Measurements from ENCODE around the gene OTOG.

Gene OTOG

DNA sequence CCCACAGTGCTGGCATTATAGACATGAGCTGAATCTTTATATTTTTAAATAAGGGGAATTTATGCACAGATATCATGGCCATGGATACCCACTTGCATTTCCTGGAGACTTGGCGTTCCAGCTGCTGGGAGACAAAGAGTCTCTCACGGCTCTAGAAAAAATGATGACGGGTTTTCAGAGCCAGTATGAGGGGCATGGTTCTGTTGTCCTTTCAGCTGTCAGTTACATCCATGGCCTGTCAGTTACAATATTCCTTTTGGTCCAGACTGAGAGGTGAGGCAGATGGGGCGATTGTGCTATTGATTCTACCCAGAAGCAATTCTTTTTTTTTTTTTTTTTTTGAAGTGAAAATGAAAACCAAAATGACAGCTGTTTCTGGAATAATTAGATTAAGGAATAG, 32.6 kb upstream of the OTOG start:
- Mint-ChIP-seq H3K27ac (no peak overlapping the region), H3K27me3 (no peaks in the 10 kb centered on the region), H3K4me1 (no peaks in the 10 kb centered on the region), H3K9me3 (no peaks in the 10 kb centered on the region), H3K4me3 (no peak overlapping the region), H3K36me3 (no peaks in the 10 kb centered on the region)

DNA sequence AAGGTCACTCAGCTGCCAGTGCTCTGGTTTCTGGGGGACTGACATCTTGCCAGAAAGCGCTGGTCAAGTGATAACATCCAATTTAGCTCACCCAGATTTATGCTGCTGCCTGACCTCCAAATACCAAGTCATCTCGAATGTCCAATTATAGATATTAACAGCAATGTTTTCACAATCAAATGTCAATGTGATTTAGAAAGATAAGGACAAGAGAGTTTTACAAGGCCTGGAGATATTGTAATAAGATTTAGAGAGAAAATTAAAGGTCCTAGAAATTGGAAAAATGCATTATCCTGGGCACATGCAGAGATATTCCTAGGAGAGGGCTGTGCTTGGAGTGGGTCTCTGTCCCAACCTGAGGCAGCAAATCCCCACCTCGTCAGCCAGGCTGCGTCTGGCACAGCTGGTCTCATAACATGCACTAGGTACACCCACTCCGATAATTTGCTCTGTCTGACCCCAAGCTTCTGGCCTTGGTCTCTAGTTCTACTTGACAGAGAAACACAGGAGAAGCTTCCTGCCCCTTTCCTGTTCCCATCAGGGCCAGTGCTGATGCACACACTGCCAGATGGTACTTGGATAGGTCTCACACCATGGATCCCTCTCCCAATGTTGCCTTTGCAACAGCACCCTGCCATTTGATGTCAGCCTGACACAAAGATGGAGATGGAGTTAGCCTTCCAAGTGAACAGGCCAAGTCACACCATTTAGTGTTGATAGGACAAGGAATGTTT, 31.4 kb upstream of the OTOG start:
- H3K9me3 Mint-ChIP-seq = no peaks in the 10 kb centered on the region
- H3K27ac Mint-ChIP-seq = no peak overlapping the region
- H3K36me3 Mint-ChIP-seq = no peaks in the 10 kb centered on the region
- H3K4me3 Mint-ChIP-seq = no peak overlapping the region
- H3K27me3 Mint-ChIP-seq = no peaks in the 10 kb centered on the region
- H3K4me1 Mint-ChIP-seq = no peaks in the 10 kb centered on the region

DNA sequence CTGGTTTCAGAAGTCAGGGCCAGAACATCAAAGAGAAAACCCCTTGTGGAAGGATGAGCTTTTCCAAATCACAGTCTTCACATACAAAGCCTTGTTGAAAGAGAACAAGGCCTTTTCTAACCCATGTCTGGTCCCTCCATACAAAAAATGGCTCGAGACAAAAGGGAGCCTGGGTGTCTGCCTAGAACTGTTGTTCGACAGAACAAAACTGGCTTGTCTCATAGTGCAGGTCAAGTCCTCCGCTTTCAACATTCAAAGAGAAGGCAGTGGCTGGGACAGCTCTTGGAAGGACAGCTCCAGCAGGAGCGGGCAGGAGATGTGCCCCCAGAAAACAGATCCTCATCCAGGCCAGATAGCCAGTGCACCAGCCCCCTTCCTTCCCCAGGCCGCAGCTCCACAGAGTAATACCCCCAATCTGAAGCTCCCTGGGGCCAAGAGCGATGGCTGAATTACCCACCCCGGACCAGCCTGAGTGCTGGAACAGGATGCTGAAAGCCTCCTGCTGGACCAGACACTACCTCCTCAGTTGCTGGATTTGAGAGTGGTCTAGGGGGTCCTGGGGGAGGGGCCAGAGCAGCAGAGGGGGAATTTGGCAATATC, 30.4 kb upstream of the OTOG start:
- H3K9me3 Mint-ChIP-seq = no peaks in the 10 kb centered on the region
- H3K4me3 Mint-ChIP-seq = no peak overlapping the region
- no peaks in the 10 kb centered on the region for H3K36me3 Mint-ChIP-seq
- H3K27me3 Mint-ChIP-seq = no peaks in the 10 kb centered on the region
- H3K4me1 Mint-ChIP-seq = no peaks in the 10 kb centered on the region
- H3K27ac Mint-ChIP-seq = no peak overlapping the region

DNA sequence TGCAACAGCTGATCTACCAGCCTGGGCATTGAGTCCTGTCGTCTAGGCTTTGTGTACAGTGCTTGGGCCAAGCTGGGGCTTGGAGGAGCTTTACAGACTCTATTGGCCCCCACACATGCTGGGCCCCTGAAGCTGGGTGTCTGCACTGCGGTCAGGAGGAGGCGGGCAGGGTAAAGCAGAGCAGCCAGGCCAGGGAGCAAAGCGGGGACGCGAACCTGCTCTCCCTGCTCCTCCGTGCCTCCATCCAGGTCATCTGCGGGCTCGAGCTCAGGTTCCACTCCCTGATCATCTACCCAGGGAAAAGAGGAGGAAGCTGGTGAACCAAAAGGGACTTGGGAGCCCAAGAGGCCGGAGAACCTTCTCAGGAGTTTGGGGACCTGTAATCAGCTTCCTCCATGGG, 29.9 kb upstream of the OTOG start:
- Mint-ChIP-seq H3K4me1 (no peaks in the 10 kb centered on the region), H3K36me3 (no peaks in the 10 kb centered on the region), H3K4me3 (no peak overlapping the region), H3K27ac (no peak overlapping the region), H3K27me3 (no peaks in the 10 kb centered on the region), H3K9me3 (no peaks in the 10 kb centered on the region)

DNA sequence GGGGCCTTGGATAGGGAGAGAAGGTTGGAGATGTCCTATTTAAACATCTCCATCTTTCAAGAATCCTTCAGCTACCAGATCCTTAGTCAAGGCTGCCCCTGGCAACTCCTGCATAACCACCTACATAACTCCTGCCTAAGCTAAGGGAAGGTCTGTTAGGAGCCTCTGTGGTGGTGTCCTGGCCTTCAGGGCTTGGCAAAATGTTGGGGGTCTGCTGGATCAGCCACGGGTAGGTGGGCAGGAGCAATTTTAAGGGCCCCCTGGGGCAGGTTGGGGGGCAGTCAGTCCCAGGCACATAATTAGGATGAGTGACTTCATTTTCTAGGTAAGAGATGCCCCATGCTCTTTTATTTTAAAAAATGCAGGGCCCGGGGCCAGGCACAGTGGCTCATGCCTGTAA, 28.7 kb upstream of the OTOG start:
- no peaks in the 10 kb centered on the region for H3K4me1 Mint-ChIP-seq
- no peaks in the 10 kb centered on the region for H3K27me3 Mint-ChIP-seq
- no peak overlapping the region for H3K4me3 Mint-ChIP-seq
- H3K9me3 Mint-ChIP-seq = no peaks in the 10 kb centered on the region
- H3K27ac Mint-ChIP-seq = no peak overlapping the region
- no peaks in the 10 kb centered on the region for H3K36me3 Mint-ChIP-seq

DNA sequence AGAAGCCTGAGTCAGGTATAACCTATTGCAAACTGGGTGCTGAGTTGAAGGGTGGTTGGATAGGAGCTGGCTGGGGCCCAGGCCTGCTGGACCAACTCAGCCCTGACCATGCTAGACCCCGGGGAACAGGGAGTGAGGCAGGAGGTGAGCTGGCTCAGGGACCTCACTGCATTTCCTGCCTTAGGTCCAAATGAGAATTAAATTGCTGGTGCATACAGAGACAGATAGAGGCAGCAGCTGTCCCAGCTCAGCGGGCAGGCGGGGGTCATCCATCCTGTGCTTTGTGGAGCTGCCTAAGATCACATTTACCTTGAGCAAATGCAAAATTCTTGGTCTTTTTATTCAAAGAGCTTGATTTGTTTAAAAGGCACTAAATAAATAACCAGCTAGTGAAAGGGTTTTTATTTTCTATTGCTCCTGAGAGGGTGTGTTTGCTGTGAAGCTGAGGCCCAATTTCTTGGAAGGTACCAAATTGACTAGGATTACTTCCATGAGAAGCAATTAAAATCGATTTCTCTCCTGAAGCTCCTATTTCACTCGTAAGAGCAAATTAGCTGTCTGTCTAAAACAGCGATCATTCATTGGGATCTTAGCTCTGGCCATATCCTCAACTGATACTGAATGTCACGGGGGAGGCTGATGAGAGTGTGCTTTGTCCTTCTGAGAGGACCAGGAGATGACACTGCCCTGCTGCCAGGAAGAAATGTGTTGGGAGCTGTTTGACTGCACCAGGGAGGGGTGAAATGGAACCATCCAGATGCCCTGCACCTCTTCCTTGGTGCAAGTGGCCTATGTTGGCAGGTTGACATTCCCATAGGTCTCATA, 27.8 kb upstream of the OTOG start:
- H3K27ac Mint-ChIP-seq = no peak overlapping the region
- no peaks in the 10 kb centered on the region for H3K27me3 Mint-ChIP-seq
- no peaks in the 10 kb centered on the region for H3K36me3 Mint-ChIP-seq
- H3K4me1 Mint-ChIP-seq = no peaks in the 10 kb centered on the region
- no peaks in the 10 kb centered on the region for H3K9me3 Mint-ChIP-seq
- H3K4me3 Mint-ChIP-seq = no peak overlapping the region

DNA sequence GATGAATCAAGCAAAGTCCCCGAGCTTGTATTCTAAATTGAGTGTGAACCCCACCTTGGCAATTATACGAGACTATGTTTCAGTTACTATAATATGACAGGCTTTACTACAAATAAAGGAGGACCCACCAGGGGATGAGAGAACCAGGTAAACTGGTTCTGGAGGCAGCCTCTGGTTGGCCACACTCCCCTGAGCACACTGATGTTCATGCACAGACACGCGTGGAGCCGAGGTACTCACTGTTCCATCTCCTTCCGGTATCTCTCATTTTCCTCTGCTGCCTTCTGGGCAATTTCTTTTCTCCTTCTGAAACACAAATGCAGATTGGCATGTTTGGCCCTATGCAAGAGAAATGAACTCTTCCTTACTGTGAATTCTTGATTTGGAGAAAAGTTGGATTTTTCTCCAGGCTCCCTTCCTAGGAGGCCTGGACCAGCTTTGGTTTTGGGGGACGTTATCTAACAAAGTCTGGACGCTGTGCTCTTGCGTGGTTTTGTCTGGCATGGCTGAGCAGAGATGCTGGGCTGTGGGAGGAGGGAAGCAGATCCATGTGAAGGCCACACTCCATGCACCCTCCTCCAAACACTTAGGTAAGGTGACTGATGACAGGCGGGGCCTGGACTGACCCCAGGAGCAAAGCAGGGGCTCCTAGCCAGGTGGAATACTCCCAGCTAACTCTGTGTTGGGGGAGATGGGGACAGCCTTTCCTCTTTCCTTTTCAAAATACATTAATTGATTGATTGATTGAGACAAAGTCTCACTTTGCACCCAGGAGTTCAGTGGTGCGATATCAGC, 25.8 kb upstream of the OTOG start:
- Mint-ChIP-seq H3K4me3 (no peak overlapping the region), H3K9me3 (no peaks in the 10 kb centered on the region), H3K27me3 (no peaks in the 10 kb centered on the region), H3K4me1 (no peaks in the 10 kb centered on the region), H3K27ac (no peak overlapping the region), H3K36me3 (no peaks in the 10 kb centered on the region)

DNA sequence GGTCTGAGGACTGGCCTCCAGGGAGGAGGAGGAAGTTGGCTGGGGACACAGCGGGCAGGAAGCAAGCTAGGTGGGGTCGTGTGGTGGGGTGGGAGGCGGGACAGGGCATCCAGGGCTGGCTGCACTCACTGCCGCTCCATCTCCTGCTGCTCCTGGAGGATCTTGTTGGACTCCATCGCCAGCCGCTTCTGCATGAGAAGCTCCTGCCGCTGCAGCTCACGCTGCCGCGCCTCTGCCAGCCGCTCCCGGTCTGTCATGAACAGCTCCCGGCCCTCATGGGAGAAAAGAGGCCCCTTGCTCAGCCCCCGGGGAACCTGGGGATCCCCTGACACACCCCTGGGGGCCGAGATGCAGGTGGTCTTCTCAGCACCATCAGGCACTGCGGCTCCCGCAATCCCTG, 24.4 kb upstream of the OTOG start:
- H3K4me1 Mint-ChIP-seq = no peaks in the 10 kb centered on the region
- no peaks in the 10 kb centered on the region for H3K36me3 Mint-ChIP-seq
- no peaks in the 10 kb centered on the region for H3K27me3 Mint-ChIP-seq
- H3K9me3 Mint-ChIP-seq = no peaks in the 10 kb centered on the region
- no peak overlapping the region for H3K27ac Mint-ChIP-seq
- no peak overlapping the region for H3K4me3 Mint-ChIP-seq

DNA sequence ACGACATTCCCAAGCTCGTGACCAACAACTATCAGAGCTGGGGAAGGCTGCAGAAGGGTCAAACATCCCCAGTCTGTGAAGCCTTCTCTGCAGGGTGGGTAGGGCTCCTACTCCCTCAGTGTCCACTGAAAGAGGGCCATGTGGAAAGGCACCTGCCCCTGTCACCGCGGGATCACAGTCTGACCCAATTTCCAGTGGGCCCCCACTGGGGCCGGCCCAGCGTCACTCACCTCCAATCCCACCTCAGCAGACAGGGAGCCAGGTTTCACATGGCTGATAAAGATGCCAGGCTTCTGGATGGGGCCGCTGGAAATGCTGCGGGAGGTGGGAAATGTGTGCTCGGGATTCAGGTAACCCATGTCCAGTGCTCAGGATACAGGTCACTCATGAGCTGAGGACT, 22.8 kb upstream of the OTOG start:
- Mint-ChIP-seq H3K27ac (no peak overlapping the region), H3K9me3 (no peaks in the 10 kb centered on the region), H3K36me3 (no peaks in the 10 kb centered on the region), H3K4me1 (no peaks in the 10 kb centered on the region), H3K27me3 (no peaks in the 10 kb centered on the region), H3K4me3 (no peak overlapping the region)

DNA sequence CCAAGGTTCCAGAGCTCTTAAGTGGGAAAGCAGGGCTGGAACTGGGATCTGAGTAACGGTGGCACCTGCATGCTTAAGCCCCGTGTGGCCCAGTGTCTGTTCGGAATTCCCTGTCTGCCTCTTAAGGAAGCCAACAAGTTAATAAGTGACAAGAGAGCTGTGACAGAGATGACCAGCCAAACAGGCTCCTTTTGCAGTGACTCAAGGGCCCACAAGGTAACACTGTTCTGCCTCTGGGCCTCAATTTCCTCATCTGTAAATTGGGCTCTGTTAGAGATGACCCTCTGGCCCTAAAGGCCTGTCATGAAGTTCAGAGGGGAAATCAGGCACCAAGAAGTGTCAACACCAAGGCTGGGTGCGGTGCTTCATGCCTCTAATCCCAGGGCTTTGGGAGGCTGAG, 21.5 kb upstream of the OTOG start:
- no peaks in the 10 kb centered on the region for H3K36me3 Mint-ChIP-seq
- H3K9me3 Mint-ChIP-seq = no peaks in the 10 kb centered on the region
- no peaks in the 10 kb centered on the region for H3K4me1 Mint-ChIP-seq
- no peak overlapping the region for H3K4me3 Mint-ChIP-seq
- no peak overlapping the region for H3K27ac Mint-ChIP-seq
- no peaks in the 10 kb centered on the region for H3K27me3 Mint-ChIP-seq

DNA sequence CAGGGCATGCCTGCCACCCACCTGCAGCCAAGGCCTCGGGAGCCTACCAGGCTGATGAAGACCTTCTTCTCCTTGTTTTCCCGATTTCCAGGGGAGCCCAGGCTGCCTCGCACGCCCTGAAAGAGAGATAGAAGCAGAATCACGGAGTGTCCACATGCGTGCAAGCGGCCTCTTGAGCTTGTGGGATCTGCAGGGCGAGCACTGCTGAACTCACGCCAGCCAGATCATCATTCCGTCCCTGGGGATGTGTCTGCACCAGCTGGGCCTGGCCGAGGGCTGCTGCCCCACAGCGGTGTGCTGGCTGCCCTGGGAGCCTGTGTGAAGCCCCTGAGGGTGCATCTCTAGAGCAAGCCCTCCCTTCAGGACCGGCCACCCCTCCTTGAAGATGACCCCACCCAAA, 20.7 kb upstream of the OTOG start:
- Mint-ChIP-seq H3K4me1 (no peaks in the 10 kb centered on the region), H3K27ac (no peak overlapping the region), H3K27me3 (no peaks in the 10 kb centered on the region), H3K4me3 (no peak overlapping the region), H3K9me3 (no peaks in the 10 kb centered on the region), H3K36me3 (no peaks in the 10 kb centered on the region)

DNA sequence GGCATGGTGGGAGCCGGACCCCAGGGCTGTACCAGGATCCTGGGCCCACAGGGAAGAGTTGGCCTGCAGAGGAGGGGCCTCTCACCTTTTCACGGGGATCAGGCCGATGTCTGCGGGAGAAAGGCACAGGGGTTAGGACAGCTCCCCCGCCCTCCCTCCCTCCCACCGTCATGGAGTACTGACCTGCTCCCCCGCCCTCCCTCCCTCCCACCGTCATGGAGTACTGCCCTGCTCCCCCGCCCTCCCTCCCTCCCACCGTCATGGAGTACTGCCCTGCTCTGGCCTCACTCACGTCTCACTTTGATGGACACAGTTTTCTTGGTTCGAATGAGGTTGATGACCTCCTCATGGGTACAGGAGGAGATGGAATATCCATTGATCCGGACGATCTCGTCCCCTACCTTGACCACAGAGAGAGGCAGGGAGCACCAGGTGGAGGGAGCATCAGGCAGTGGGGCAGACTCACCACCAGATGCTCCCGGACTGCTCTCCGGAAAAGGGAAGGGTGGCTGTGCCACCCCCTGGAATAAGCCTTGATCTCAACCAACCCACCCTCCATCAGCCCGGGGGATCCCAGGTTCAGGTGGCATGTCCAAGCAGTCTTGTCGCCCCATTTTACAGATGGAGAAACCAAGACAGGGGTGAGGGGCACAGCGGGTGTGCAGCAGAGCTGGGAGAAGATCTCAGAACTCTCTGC, 20.0 kb upstream of the OTOG start:
- H3K36me3 Mint-ChIP-seq = no peaks in the 10 kb centered on the region
- no peaks in the 10 kb centered on the region for H3K27me3 Mint-ChIP-seq
- H3K4me1 Mint-ChIP-seq = no peaks in the 10 kb centered on the region
- no peaks in the 10 kb centered on the region for H3K9me3 Mint-ChIP-seq
- H3K4me3 Mint-ChIP-seq = no peak overlapping the region
- no peak overlapping the region for H3K27ac Mint-ChIP-seq

DNA sequence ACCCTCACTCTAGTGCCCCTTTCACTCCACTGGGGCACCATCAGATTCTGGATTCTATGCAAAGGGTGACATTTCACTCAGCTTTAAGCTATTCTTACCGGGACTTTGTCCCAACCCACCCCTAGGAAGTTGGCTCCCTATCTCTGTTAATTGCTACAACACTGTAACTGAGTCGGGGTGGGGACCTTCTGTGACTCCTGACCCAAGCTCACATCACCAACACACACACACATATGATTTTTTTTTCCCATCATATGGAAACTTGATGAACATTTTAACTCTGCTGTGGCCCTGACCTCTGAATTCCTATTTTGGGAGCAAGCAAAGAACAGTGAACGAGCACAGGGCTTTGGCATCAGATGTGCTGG, 19.4 kb upstream of the OTOG start:
- Mint-ChIP-seq H3K9me3 (no peaks in the 10 kb centered on the region), H3K27ac (no peak overlapping the region), H3K4me1 (no peaks in the 10 kb centered on the region), H3K4me3 (no peak overlapping the region), H3K36me3 (no peaks in the 10 kb centered on the region), H3K27me3 (no peaks in the 10 kb centered on the region)

DNA sequence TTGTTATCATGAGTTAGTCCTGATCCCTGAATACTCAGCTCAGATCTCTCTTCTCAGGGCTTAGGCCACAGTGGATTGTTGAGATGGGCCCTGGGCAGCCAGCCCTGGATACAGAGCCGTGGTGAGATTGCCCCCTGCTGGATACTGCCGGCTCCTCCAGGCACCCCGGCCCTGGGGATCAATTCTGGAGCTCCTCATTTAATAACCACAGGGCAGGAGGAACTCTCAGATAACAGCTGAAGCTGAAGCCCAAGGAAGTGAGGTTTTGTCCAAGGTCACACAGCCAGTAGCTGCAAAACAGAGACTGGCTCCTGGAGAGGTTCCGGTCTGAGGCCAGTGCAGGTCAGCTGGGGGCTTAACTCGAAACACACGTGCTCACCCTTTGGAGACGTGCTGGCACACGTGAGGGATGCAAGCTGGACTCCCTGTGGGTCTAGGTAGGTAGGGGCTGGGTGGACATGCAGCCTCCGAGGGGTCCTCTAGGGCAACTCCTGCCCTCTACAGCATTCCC, 18.8 kb upstream of the OTOG start:
- Mint-ChIP-seq H3K27me3 (no peaks in the 10 kb centered on the region), H3K27ac (no peak overlapping the region), H3K4me3 (no peak overlapping the region), H3K36me3 (no peaks in the 10 kb centered on the region), H3K4me1 (no peaks in the 10 kb centered on the region), H3K9me3 (no peaks in the 10 kb centered on the region)

Measured in activated naive CD4-positive, alpha-beta T cell treated with anti-CD3 and anti-CD28 coated beads, Interleukin-2, amount 50 U/mL, for 24 hours (primary cell).